GM23338 (cell line): Measurements from ENCODE around the gene PSD4. TPM values are rescaled to one million over a fixed set of nuclear protein-coding genes. Genes with fewer than 3 reads are reported as not detected.

Experiments used
- ATAC-seq: fragments of 200-7000 bp; cut with Tn5 transposase; 3 replicates; pipeline ENCODE4 v1.9.1; 2020
- DNase-seq: peaks from one replicate; pipeline ENCODE4 v3.0.0-alpha.2; 2015; ENCODE audit warnings: low spot score
- H2AFZ ChIP-seq: fragments of 200-600 bp; sonication (generic); 2 replicates; pipeline ENCODE4 v1.8.0; 2016; ENCODE audit warnings: antibody characterized with exemption, mild to moderate bottlenecking, moderate library complexity
- H3F3A ChIP-seq: fragments of 200-600 bp; sonication (generic); replicated peaks from 2 replicates; pipeline ENCODE4 v1.8.0; 2017; ENCODE audit warnings: antibody characterized with exemption, mixed run types, low read depth
- H3K27ac ChIP-seq: fragments of 200-600 bp; sonication (generic); 2 replicates; pipeline ENCODE4 v1.6.1; 2016; ENCODE audit warnings: low read depth
- H3K27me3 ChIP-seq: fragments of 200-600 bp; sonication (generic); 2 replicates; pipeline ENCODE4 v1.8.0; 2016; ENCODE audit warnings: mild to moderate bottlenecking, mixed run types, moderate library complexity; ENCODE audit not compliant: insufficient read depth
- H3K36me3 ChIP-seq: fragments of 200-600 bp; sonication (generic); 2 replicates; pipeline ENCODE4 v1.8.0; 2016; ENCODE audit warnings: mild to moderate bottlenecking; ENCODE audit not compliant: insufficient read depth
- H3K4me1 ChIP-seq: fragments of 200-600 bp; sonication (generic); 2 replicates; pipeline ENCODE4 v1.8.0; 2016; ENCODE audit warnings: mild to moderate bottlenecking, moderate library complexity; ENCODE audit not compliant: insufficient read depth
- H3K4me2 ChIP-seq: fragments of 200-600 bp; sonication (generic); 2 replicates; pipeline ENCODE4 v1.7.1; 2017; ENCODE audit warnings: mixed run types
- H3K4me3 ChIP-seq: fragments of 200-600 bp; sonication (generic); 2 replicates; pipeline ENCODE4 v1.6.1; 2016; ENCODE audit warnings: mixed run types
- H3K79me2 ChIP-seq: fragments of 200-600 bp; sonication (generic); replicated peaks from 2 replicates; pipeline ENCODE4 v1.8.0; 2017; ENCODE audit warnings: mild to moderate bottlenecking; ENCODE audit not compliant: insufficient read depth
- H3K9me2 ChIP-seq: fragments of 200-600 bp; sonication (generic); 2 replicates; pipeline ENCODE4 v1.8.0; 2017; ENCODE audit not compliant: insufficient read depth
- H4K20me1 ChIP-seq: fragments of 200-600 bp; sonication (generic); replicated peaks from 2 replicates; pipeline ENCODE4 v1.8.0; 2017; ENCODE audit warnings: mild to moderate bottlenecking; ENCODE audit not compliant: insufficient read depth
- H3K27ac Mint-ChIP-seq: 2 replicates; pipeline ENCODE4 v1.8.0; 2020; ENCODE audit warnings: inconsistent platforms, mild to moderate bottlenecking, moderate library complexity, mixed read lengths
- H3K27me3 Mint-ChIP-seq: 3 replicates; pipeline ENCODE4 v1.8.0; 2022; ENCODE audit warnings: low read depth, mild to moderate bottlenecking, moderate library complexity, mixed read lengths, inconsistent platforms; ENCODE audit not compliant: insufficient read depth, poor library complexity
- H3K36me3 Mint-ChIP-seq: 3 replicates; pipeline ENCODE4 v1.8.0; 2021; ENCODE audit warnings: low read depth, mild to moderate bottlenecking, inconsistent platforms, moderate library complexity, mixed read lengths
- H3K4me1 Mint-ChIP-seq: 3 replicates; pipeline ENCODE4 v1.8.0; 2020; ENCODE audit warnings: mild to moderate bottlenecking, inconsistent platforms, mixed read lengths
- H3K4me3 Mint-ChIP-seq: 3 replicates; pipeline ENCODE4 v1.8.0; 2021; ENCODE audit warnings: moderate library complexity, mild to moderate bottlenecking, inconsistent platforms, mixed read lengths
- H3K9me3 Mint-ChIP-seq: 3 replicates; pipeline ENCODE4 v1.8.0; 2020; ENCODE audit warnings: moderate library complexity, mild to moderate bottlenecking, inconsistent platforms, mixed read lengths
- CREB1 ChIP-seq: fragments of 250-450 bp; sonication (Bioruptor Pico); IDR thresholded peaks from 2 replicates; pipeline ENCODE4 v1.5.0; 2020; ENCODE audit warnings: low read depth, mild to moderate bottlenecking, moderate library complexity
- CTCF ChIP-seq, 2 experiments: fragments of 200-600 bp in 1 of 2; sonication (generic) in 1 of 2; conservative IDR thresholded peaks; 2 replicates each; pipeline versions ENCODE4 v1.5.1 to v1.6.1; 2016 to 2017; ENCODE audit warnings: antibody characterized with exemption in 2 of 2, low read depth in 2 of 2, mild to moderate bottlenecking in 2 of 2, moderate library complexity in 1 of 2
- ETS1 ChIP-seq: IDR thresholded peaks from 2 replicates; pipeline ENCODE4 v1.6.1; 2016; ENCODE audit warnings: antibody characterized with exemption
- EZH2 ChIP-seq: fragments of 200-600 bp; sonication (generic); IDR thresholded peaks from one replicate; pipeline ENCODE4 v1.8.0; 2017; ENCODE audit warnings: antibody characterized with exemption, mild to moderate bottlenecking, low read depth; ENCODE audit not compliant: unreplicated experiment
- EZH2phosphoT487 ChIP-seq: fragments of 200-600 bp; sonication (generic); IDR thresholded peaks from one replicate; pipeline ENCODE4 v1.8.1; 2018; ENCODE audit warnings: antibody characterized with exemption; ENCODE audit not compliant: unreplicated experiment
- JUNB ChIP-seq: IDR thresholded peaks from one replicate; pipeline ENCODE4 v1.6.1; 2016; ENCODE audit warnings: antibody characterized with exemption; ENCODE audit not compliant: unreplicated experiment
- NANOG ChIP-seq: IDR thresholded peaks from 2 replicates; pipeline ENCODE4 v1.6.1; 2016; ENCODE audit warnings: antibody characterized with exemption, borderline replicate concordance
- POLR2AphosphoS5 ChIP-seq: IDR thresholded peaks from 2 replicates; pipeline ENCODE4 v1.6.1; 2016; ENCODE audit warnings: antibody characterized with exemption, low read depth
- REST ChIP-seq: IDR thresholded peaks from one replicate; pipeline ENCODE4 v1.6.1; 2018; ENCODE audit warnings: antibody characterized with exemption; ENCODE audit not compliant: unreplicated experiment
- STAT1 ChIP-seq: IDR thresholded peaks from one replicate; pipeline ENCODE4 v1.6.1; 2016; ENCODE audit warnings: antibody characterized with exemption; ENCODE audit not compliant: unreplicated experiment
- ZNF114 ChIP-seq: fragments of 250-450 bp; sonication (Bioruptor Pico); IDR thresholded peaks from 2 replicates; pipeline ENCODE4 v1.5.0; 2020; ENCODE audit warnings: mild to moderate bottlenecking, moderate library complexity
- ZNF331 ChIP-seq: fragments of 250-450 bp; sonication (Bioruptor Pico); IDR thresholded peaks from 2 replicates; pipeline ENCODE4 v1.5.0; 2020; ENCODE audit warnings: low read depth, mild to moderate bottlenecking, moderate library complexity
- ZNF462 ChIP-seq: fragments of 250-450 bp; sonication (Bioruptor Pico); IDR thresholded peaks from 2 replicates; pipeline ENCODE4 v1.5.0; 2020; ENCODE audit warnings: mild to moderate bottlenecking, moderate library complexity
- long read RNA-seq: library from polyadenylated mRNA; unstranded; transcript quantifications from one replicate; pipeline ENCODE4 v2.0.0, GENCODE V29; 2020; ENCODE audit not compliant: unreplicated experiment
- polyA plus RNA-seq: library from polyadenylated mRNA; unstranded; fragments of >200 nt; fragmentation: Nextera tagmentation; extraction: Ambion mirVana; gene quantifications from 2 replicates; pipeline ENCODE4 v1.2.1, GENCODE V29; 2016
- total RNA-seq: library from RNA; depleted of rRNA; stranded (reverse); fragments of >200 nt; shearing (Covaris generic); gene quantifications from 2 replicates; pipeline ENCODE4 v1.2.3, GENCODE V29; 2014; rRNA removed

PSD4 gene
- 0.66 and 1.1 TPM in 2 replicates for total RNA-seq
- 0.06 and 0.19 TPM in 2 replicates for polyA plus RNA-seq
- long read RNA-seq = 0 reads

- Histone ChIP-seq H3K79me2 (no peaks in the 10 kb centered on the region), H2AFZ (no peak within 1 kb of the TSS), H3K27me3 (no peaks in the 10 kb centered on the region), H3K4me3 (no peak within 1 kb of the TSS), H3K4me1 (no peaks in the 10 kb centered on the region; the same call in 1 of the 2 replicates), H3K27ac (no peak within 1 kb of the TSS), H3F3A (no peaks in the 10 kb centered on the region), H4K20me1 (no peaks in the 10 kb centered on the region), H3K36me3 (no peaks in the 10 kb centered on the region), H3K9me2 (no peaks in the 10 kb centered on the region), H3K4me2 (no peak within 1 kb of the TSS)
- H3K9me3 Mint-ChIP-seq = no peaks in the 10 kb centered on the region; the same call in 2 of the 3 replicates
- H3K36me3 Mint-ChIP-seq = no peaks in the 10 kb centered on the region
- H3K27me3 Mint-ChIP-seq = peaks cover 5% of the 10 kb centered on the region
- no peak within 1 kb of the TSS for H3K4me3 Mint-ChIP-seq
- H3K4me1 Mint-ChIP-seq = peaks cover 24% of the 10 kb centered on the region
- DNase-seq = no peak
- no peak for TF ChIP-seq ZNF462 (CRISPR knock-in tag)
- no peak for TF ChIP-seq JUNB
- no peak for TF ChIP-seq NANOG
- no peak for TF ChIP-seq STAT1
- no peak for TF ChIP-seq CREB1 (CRISPR knock-in tag)
- no peak for TF ChIP-seq REST
- TF ChIP-seq EZH2 = no peak
- no peak for TF ChIP-seq EZH2phosphoT487
- no peak for TF ChIP-seq CTCF (conservative IDR thresholded peaks at IDR 0.05; ENCODE audit: low read depth in 2 of 2)
- no peak for TF ChIP-seq ZNF114 (CRISPR knock-in tag)
- TF ChIP-seq ETS1 = no peak
- TF ChIP-seq ZNF331 = no peak
- TF ChIP-seq POLR2AphosphoS5 = no peak
- peak; percentile 39 for ATAC-seq
- H3K27ac Mint-ChIP-seq = peak within 1 kb of the TSS; percentile 45; the same call in 1 of the 2 replicates
These were observed at the start of gene PSD4 for GRCh38 chr2:113173542-113174375. Gene PSD4 (plus strand): TSS chr2:113173971. CDS start chr2:113182457, 8,486 bp downstream.
